A673 (cell line): Measurements from ENCODE around the gene DGUOK. TPM values are rescaled to one million over a fixed set of nuclear protein-coding genes. Genes with fewer than 3 reads are reported as not detected.

Experiments used
- BruUV-seq: library from RNA; stranded (reverse); fragments of 400-500 nt; replicated peaks from 2 replicates; lab custom pipeline; 2021; lab: Mats Ljungman, UMichigan
- CTCF ChIA-PET: fragments of 300-600 bp; sonication (Branson Sonifier 250); formaldehyde crosslinking; loops from one replicate; lab custom pipeline; 2022; ENCODE audit warnings: antibody characterized with exemption; lab: Charles Lee
- POLR2A ChIA-PET: fragments of 300-600 bp; sonication (Branson Sonifier 250); formaldehyde crosslinking; loops from one replicate; lab custom pipeline; 2022; ENCODE audit warnings: antibody characterized with exemption; ENCODE audit not compliant: low non-redundant PET; lab: Charles Lee
- DNase-seq: peaks from one replicate; pipeline ENCODE4 v3.0.0-alpha.2; 2015; ENCODE audit warnings: low spot score
- H3K27ac ChIP-seq: fragments of 200-600 bp; sonication (generic); 2 replicates; pipeline ENCODE4 v1.5.1; 2016; ENCODE audit warnings: mixed run types, low read depth, mild to moderate bottlenecking, mixed read lengths, antibody characterized with exemption, low read length; ENCODE audit not compliant: poor library complexity, severe bottlenecking
- H3K27me3 ChIP-seq: fragments of 200-600 bp; sonication (generic); replicated peaks from 2 replicates; pipeline ENCODE4 v1.6.1; 2017; ENCODE audit warnings: mixed run types, low read depth, mild to moderate bottlenecking, mixed read lengths, antibody characterized with exemption, low read length; ENCODE audit not compliant: insufficient read depth, poor library complexity
- H3K36me3 ChIP-seq: fragments of 200-600 bp; sonication (generic); 2 replicates; pipeline ENCODE4 v1.6.1; 2016; ENCODE audit warnings: mixed run types, mild to moderate bottlenecking, mixed read lengths, antibody characterized with exemption, low read length; ENCODE audit not compliant: insufficient read depth, poor library complexity, severe bottlenecking
- H3K4me1 ChIP-seq: fragments of 200-600 bp; sonication (generic); 2 replicates; pipeline ENCODE4 v1.6.1; 2017; ENCODE audit warnings: mixed run types, mild to moderate bottlenecking, mixed read lengths, antibody characterized with exemption, low read length; ENCODE audit not compliant: insufficient read depth, poor library complexity, severe bottlenecking
- H3K4me3 ChIP-seq: fragments of 200-600 bp; sonication (generic); 2 replicates; pipeline ENCODE4 v1.5.1; 2016; ENCODE audit warnings: low read depth, mixed run types, mild to moderate bottlenecking, mixed read lengths, low read length; ENCODE audit not compliant: poor library complexity, severe bottlenecking
- H3K9me3 ChIP-seq: fragments of 200-600 bp; sonication (generic); 2 replicates; pipeline ENCODE4 v1.6.1; 2016; ENCODE audit warnings: mixed run types, low read depth, mild to moderate bottlenecking, mixed read lengths, antibody characterized with exemption, low read length; ENCODE audit not compliant: poor library complexity, severe bottlenecking
- EZH2 ChIP-seq: fragments of 200-600 bp; sonication (generic); IDR thresholded peaks from 2 replicates; pipeline ENCODE4 v1.6.1; 2017; ENCODE audit warnings: borderline replicate concordance, low read depth, mild to moderate bottlenecking, mixed read lengths, antibody characterized with exemption, low read length; ENCODE audit not compliant: poor library complexity, severe bottlenecking
- intact Hi-C: fragments of 100-400 bp; cut with micrococcal nuclease; formaldehyde crosslinking; loops from one replicate; pipeline ENCODE4 v1.10.0; 2022; ENCODE audit not compliant: unreplicated experiment
- total RNA-seq: library from RNA; stranded (reverse); gene quantifications from 2 replicates; pipeline ENCODE4 v1.2.3, GENCODE V29; 2021
- TF ChIP-seq, protein P1 (sequence below): fragments of 300-800, 200-600 bp; sonication (generic); conservative IDR thresholded peaks from 2 replicates; pipeline ENCODE4 v1.5.1; 2017; ENCODE audit warnings: low read depth, mild to moderate bottlenecking, antibody characterized with exemption, low read length, moderate library complexity, mixed read lengths

DGUOK gene
- total RNA-seq, 1 experiment from 2014 or later: 106 TPM

DNA sequence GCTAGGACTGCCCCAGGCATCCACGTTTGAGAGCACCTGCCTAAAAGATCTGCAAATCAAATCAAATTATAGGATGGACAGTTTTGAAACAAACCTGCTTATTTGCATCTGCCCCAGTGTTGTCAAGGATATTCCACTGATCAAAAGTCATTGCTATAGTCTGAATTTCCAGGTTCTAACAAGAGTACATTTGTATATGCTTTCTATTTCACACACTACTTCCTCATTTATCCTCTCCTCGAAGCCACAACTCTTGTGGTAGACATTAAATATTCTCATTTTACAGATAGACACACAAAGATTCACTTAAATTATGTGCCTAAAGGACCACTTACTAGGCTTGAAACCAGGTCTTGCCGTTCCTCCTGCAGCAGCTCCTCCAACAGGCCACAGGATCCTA lies 46.2 kb downstream of the DGUOK start:
- H3K4me3 ChIP-seq: no peak overlapping the region
- no peaks in the 10 kb centered on the region for H3K27me3 ChIP-seq
- BruUV-seq: no TSS peak
- no peaks in the 10 kb centered on the region for H3K9me3 ChIP-seq
- H3K36me3 ChIP-seq: no peaks in the 10 kb centered on the region
- intact Hi-C loops: no loop called here
- ChIA-PET CTCF (no interaction called here), POLR2A (no interaction called here)
- DNase-seq: no peak
- H3K27ac ChIP-seq: no peak overlapping the region
- no peaks in the 10 kb centered on the region for H3K4me1 ChIP-seq
- TF ChIP-seq, protein P1, sequence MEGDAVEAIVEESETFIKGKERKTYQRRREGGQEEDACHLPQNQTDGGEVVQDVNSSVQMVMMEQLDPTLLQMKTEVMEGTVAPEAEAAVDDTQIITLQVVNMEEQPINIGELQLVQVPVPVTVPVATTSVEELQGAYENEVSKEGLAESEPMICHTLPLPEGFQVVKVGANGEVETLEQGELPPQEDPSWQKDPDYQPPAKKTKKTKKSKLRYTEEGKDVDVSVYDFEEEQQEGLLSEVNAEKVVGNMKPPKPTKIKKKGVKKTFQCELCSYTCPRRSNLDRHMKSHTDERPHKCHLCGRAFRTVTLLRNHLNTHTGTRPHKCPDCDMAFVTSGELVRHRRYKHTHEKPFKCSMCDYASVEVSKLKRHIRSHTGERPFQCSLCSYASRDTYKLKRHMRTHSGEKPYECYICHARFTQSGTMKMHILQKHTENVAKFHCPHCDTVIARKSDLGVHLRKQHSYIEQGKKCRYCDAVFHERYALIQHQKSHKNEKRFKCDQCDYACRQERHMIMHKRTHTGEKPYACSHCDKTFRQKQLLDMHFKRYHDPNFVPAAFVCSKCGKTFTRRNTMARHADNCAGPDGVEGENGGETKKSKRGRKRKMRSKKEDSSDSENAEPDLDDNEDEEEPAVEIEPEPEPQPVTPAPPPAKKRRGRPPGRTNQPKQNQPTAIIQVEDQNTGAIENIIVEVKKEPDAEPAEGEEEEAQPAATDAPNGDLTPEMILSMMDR: no peak
- TF ChIP-seq EZH2: no peak

DNA sequence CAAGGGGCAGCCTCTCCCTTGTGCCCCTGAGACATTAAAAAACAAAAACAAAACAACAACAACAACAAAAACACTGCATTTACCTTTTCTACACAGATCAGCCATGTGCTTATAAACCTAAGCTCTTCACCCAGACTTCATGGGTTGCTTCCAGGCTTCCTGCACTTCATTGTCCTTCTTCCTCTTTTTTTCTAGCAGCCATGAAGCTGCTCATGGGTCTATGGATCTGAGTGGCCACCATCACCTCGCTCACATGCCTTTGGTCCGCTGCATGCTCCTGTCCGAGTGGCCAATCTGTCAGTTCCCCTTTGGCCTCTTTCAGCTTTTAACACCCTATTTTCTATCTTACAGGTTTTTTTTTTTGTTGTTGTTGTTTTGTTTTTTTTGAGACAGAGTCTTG lies 49.1 kb downstream of the DGUOK start:
- DNase-seq: no peak
- BruUV-seq: no TSS peak
- CTCF ChIA-PET: no interaction called here
- Histone ChIP-seq H3K27me3 (no peaks in the 10 kb centered on the region), H3K4me1 (peaks cover 5% of the 10 kb centered on the region), H3K9me3 (no peaks in the 10 kb centered on the region), H3K4me3 (no peak overlapping the region), H3K27ac (no peak overlapping the region), H3K36me3 (no peaks in the 10 kb centered on the region)
- POLR2A ChIA-PET: interaction anchor here (0.6 kb wide), 1 partner anchor 200 kb away, joined by 23 read pairs; no protein-coding TSS in a partner anchor
- intact Hi-C loops: no loop called here
- TF ChIP-seq, protein P1: no peak
- TF ChIP-seq EZH2: no peak

GRCh38 chr2:73976803-73977202 lies 50.1 kb downstream of the DGUOK start:
- BruUV-seq: no TSS peak
- intact Hi-C loops: no loop called here
- no peak for DNase-seq
- no peak overlapping the region for H3K27ac ChIP-seq
- no peak for TF ChIP-seq EZH2
- TF ChIP-seq, protein P1: no peak
- peaks cover 13% of the 10 kb centered on the region for H3K4me1 ChIP-seq
- no peaks in the 10 kb centered on the region for H3K9me3 ChIP-seq
- POLR2A ChIA-PET: no interaction called here
- no peaks in the 10 kb centered on the region for H3K36me3 ChIP-seq
- no peak overlapping the region for H3K4me3 ChIP-seq
- H3K27me3 ChIP-seq: no peaks in the 10 kb centered on the region
- CTCF ChIA-PET: no interaction called here
